COR-L47 (cell line): ENCODE results near the gene PAM16.
"Not testable (repeated sequence)": the region's sequence is repeated elsewhere in the genome, so short reads cannot be mapped to it uniquely, and the experiment has no call there.

Experiments used
- DNase-seq: peaks from one replicate; lab custom pipeline; 2025; lab: John Stamatoyannopoulos, UW

Gene PAM16

DNA sequence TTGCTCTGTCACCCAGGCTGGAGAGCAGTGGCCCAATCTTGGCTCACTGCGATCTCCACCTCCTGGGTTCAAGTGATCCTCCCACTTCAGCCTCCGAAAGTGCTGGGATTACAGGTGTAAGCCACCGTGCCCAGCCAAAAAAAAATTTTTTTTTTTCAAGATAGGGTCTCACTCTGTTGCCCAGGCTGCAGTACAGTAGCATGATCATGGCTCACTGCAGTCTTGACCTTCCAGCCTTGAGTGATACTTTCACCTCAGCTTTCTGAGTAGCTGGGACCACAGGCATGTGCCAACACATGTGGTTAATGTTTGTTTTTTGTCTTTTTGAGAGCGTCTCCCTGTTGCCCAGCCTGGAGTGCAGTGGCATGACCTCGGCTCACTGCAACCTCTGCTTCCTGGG, 1.7 kb upstream of the PAM16 start:
- no peak for DNase-seq

DNA sequence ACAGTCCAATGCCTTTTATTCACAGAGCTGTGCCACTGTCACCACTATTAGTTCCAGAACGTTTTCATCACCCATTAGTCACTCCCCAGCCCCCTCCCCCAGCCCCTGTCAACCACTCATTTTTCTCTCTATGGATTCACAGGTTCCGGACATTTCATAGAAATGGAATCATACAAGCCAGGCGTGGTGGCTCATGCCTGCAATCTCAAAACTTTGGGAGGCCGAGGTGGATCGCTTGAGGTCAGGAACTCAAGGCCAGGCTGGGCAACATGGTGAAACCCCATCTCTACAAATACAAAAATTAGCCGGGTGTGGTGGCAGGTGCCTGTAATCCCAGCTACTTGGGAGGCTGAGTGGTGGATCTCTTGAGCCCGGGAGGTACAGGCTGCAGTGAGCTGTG, 759 bp upstream of the PAM16 start:
- DNase-seq = no peak

DNA sequence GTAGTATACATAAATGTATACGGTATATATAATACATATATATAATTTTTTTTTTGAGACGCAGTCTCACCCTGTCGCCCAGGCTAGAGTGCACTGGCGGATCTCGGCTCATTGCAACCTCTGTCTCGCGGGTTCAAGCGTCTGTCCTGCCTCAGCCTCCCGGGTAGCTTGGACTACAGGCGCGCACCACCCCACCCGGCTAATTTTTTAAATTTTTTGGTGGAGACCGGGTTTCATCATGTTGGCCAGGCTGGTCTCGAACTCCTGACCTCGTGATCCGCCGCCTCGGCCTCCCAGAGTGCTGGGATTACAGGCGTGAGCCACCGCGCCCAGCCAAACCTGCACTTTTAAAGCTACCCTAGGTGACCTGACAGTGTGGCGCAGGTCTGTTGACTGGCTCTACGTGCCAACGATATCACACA, 745 bp downstream of the PAM16 start:
- DNase-seq = no peak

DNA sequence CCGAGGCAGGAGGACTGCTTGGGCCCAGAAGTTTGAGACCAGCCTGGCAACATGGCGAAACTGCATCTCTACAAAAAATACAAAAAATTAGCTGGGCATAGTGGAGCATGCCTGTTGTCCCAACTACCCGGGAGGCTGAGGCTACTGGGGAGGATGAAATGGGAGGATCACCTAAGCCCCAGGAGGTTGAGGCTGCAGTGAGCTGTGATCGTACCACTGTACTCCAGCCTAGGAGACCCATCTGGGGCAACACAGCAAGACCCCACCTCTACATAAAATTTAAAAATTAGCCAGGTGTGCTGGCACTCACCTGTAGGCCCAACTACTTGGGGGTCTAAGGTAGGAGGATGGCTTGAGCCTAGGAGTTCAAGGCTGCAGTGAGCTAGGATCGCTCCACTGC, 1.8 kb downstream of the PAM16 start:
- no peak for DNase-seq

DNA sequence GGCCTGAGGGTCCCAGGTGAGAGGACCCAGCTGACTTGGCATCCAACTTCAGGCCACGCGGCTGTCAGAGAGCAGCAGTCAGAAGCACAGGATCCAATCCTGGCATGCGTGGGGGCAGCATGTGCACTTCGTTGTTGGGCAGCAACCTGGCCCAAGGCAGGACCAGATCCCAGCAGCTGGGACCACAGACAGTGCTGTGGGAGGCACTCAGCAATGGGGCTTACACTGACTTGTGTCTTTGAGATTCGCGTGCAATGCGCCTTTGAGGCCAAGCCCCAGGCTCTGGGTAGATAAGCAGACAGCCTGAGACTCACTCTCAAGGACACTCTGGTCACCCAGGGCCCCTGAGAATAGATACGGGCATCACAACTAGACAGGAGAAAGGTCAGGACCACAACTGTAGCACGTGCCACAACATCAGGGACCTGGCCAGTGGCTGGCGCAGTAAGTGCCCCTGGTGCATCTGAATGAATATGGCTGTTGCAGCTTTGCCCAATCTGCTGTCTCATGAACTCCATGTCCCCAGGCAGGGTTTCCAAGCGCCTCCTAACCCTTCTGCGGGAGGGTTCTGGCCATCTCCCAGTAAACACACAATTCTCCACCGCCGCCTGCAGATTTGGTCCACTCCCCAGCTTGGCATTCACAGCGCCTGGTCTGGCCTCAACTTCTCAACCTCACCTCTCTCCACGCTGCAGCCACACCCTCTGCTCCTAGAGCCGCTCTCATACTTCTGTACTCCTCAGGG, 3.2 kb downstream of the PAM16 start:
- no peak for DNase-seq

DNA sequence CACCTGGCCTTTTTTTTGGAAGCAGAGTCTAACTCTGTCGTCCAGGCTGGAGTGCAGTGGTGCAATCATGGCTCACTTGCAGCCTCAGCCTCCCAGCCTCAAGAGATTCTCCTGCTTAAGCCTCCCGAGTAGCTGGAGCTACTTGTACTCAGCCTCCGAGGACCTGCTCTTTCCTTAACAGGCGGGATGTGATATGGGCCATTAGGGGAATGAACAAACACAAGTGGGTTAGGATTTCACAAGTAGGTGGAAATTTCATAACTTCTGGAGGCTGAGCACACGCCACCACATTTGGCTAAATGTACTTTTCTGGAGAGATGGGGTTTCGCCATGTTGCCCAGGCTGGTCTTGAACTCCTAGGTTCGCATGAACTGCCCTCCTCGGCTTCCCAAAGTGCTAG, 4.1 kb downstream of the PAM16 start:
- no peak for DNase-seq

DNA sequence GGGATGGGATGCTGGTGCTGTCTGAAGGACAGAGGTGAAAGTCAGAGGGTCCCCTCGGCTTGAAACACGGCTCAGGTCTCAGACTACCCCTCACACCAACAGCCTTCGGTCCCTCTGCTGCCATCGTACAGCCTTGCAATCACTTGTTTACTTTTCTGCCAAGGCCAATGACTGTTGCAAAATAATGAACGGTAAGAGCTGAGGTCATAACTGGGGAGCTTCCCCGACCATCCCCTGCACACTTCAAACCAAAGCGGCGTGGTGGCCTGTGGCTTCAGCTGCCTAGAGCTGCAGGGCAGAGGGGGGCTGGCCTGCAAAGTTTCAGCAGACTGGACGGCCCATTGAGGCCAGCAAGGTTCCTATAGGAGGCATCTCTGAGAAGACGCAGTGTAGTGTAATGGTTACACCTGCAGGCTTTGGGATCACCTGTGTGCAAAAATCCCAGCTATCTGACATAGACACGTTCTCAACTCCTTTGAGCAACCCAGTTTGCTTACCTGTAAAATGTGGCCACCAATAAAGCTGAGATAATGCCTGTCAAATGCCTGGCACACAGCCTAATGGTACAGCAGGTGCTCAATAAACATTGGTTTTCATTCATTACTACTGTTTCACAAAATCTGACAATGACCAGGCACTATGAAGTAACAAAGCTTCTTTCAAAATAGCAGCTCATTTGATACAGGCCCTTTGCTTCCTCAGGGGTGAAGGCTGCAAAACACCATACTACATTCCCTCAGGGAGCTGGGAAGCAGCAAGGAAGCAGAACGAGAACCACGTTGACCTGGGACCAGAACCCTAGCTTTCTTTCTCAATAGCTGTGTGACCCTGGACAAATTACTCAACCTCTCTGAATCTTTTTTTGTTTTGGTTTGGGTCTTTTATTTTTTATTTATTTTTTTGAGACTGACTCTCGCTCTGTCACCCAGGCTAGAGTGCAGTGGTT, 5.0 kb downstream of the PAM16 start:
- DNase-seq = peak; percentile 34

DNA sequence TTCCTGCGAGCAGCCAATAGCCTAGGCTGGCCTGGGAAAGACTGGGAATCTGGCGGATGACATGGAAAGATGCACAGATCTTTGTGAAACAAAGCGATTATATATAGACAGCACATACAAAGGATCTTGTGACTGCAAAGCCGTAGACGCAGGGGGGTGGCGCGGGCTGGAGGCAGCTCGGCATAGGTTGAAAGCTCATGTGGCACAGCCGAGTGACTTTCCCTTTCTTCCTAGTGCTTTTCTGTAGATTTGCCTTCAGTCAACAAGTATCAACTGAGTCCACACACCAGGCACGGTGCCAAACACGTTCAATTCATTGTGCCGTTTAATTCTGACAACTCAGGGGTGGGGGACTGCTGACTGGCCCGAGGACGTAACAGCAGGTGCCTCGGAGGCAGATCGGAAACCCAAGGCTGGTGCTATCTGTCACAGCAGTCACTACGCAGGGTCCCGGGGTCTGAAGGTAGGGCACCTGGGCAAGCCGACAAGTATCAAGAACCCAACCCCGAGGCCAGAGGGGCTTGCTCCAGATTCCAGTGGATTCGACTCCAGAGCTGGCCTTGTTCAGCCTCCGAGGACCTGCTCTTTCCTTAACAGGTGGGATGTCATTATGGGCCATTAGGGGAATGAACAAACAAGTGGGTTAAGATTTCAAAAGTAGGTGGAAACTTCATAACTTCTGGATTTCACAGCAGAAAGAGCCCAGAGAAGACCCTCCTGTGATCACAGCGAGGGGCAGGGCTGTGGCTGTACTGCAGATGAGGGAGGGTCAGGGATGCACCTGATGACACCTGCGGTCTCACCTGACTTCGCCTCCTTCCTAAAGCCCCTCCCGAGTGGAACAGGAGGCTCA, 5.9 kb downstream of the PAM16 start:
- DNase-seq = peak; percentile 86

DNA sequence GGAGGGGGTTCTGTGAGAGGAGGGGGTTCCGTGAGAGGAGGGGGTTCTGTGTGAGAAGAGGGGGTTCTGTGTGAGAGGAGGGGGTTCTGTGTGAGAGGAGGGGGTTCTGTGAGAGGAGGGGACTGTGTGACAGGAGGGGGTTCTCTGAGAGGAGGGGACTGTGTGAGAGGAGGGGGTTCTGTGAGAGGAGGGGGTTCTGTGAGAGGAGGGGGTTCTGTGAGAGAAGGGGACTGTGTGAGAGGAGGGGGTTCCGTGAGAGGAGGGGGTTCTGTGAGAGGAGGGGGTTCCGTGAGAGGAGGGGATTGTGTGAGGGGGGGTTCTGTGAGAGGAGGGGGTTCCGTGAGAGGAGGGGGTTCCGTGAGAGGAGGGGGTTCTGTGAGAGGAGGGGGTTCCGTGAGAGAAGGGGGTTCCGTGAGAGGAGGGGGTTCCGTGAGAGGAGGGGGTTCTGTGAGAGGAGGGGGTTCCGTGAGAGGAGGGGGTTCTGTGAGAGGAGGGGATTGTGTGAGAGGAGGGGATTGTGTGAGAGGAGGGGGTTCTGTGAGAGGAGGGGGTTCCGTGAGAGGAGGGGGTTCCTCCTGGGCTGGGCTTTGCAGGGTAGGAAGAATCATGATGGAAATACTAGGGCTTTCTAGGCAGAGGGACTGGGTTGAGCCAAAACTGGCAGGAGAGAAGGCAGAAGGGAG, 6.7 kb downstream of the PAM16 start:
- DNase-seq = not testable (repeated sequence)

DNA sequence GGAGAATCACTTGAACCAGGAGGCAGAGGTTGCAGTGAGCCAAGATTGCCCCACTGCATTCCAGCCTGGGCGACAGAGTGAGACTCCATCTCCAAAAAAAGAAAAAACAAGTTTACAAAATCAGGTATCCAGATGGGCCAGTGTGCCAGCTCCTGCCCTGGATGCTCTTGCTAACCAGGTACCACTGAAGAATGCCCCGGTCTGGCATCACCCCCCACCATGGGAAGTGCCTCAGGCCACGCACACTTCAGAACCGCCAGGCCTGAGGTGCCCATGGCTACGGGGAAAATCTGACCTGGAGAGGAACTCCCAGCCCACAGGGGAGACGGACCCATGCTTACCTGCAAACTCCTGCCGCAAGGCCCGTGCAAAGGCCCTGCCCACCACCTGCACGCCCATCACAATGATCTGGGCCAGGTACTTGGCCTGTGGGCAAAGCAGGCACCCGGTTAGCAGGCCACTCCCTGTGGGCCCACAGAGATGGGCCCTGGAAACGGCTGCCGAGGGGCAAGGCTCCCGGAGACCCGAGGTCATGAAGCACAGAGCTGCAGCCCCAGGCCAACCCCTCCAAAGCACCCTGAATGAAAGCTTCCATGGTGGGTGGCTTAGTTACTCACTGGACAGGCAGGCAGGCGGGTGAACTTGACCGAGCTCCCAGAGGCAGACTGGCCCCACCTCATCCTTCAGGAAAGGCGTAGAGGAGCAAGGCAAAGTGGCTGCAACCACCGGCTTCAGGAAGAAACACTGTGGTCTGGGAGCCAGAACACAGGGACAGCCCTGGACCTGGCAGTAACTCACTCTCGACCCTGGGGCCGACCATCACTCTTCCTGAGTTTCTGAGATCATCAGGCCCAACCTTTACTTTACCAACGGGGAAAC, 8.0 kb downstream of the PAM16 start:
- no peak for DNase-seq

DNA sequence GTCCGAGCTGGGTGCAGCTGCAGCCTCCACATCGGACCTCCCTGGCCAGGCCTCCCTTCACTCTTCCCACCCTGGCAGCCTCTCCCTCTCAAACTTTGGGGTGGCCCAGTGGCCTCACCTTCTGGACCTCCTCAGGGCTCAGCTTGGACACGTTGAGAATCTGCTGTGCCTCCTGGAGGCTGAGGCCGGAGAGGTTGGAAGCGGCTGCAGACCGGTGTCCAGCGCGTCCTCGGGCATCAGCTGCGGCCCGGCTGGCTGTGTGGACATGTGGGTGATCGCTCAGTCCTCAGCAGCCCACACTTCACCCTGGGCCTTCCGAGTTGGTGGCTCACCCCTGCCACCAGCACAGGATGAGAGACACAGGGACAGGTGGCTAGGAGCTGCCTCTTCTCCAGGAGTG, 9.9 kb downstream of the PAM16 start:
- no peak for DNase-seq

DNA sequence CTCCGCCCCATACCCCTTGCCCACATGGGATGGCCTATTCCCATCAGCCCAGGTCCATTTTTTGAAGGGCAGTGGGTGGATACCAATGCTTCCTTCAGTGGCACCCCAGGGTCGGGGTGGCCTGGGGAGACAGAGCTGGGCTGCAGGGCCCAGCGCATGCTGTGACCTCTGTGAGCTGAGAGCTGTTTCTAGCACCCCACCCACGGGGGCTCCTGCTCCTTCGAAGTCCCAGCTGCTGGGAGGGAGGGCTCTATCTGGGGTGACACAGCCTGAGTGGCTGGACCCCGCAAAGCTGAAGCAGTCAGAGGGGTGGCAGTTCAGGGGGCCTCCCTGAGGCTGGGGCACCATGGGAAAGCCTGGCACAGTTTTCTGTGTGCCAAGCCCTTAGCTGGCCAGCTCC, 10.7 kb downstream of the PAM16 start:
- DNase-seq = no peak

DNA sequence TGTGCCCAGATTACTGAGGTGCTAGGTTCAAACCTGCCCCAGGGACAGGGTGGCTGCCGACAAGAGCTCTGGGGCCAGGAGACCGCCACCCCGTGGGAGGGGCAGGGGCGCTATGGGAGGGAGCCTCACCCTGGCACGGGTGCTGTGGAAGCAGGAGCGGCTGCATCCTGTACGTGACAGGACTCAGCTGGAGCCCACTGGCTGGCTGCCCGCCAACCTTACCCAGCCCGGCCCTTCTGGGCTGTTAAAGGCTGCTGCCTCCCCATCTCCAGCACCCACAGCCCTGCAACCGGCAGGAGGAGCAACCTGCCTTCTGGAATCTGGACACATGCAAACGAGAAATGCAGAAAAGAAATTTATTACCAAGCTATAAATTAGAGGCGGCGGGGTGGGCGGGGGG, 11.2 kb downstream of the PAM16 start:
- DNase-seq = peak; percentile 94

DNA sequence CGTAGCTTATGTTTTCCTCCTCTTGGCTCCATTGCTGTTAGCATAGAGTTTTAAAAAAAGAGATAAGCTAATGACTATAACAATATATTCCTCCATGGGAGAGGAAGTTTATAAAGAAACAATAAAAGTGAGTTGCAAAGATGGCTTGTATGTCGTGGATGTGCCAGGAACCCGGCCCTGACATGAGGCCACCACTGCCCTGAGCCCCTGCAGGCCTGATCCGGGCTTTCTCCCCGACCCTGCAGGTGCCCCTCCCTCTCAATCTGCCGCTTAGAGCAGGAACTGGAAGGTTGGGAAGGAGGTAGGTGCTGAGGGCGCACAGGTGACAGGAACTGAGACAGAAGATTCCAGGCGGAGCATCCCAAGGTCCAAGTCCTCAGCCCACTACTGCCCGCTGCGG, 11.7 kb downstream of the PAM16 start:
- no peak for DNase-seq

DNA sequence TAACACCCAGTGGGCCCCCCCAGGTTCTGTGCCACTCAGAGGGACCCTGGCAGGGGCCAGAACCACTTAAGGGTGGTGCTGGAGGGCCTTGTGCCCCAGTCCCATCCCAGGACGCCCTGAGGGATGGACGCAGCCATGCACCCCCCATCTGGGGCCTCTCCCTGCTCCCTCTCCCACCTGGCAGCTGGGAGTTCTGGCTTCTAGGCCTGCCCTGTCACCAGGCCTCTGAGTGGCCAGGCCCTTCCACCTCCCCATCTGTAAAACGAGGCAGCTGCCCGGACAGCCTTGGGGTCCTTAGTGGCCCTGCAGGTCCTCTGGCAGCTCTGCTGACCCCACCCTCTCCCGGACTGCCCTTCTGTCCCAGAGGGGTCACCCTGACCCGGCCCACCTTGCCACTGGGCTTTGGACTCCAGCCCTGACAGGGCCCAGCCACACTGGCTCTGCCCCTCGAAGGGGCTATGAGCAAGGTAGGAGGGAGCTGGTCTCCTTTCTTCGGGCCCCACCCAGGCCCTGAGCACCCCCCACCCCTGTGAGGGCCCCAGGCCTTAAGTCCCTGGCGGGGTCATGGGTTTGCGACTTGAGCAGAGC, 12.3 kb downstream of the PAM16 start:
- no peak for DNase-seq

DNA sequence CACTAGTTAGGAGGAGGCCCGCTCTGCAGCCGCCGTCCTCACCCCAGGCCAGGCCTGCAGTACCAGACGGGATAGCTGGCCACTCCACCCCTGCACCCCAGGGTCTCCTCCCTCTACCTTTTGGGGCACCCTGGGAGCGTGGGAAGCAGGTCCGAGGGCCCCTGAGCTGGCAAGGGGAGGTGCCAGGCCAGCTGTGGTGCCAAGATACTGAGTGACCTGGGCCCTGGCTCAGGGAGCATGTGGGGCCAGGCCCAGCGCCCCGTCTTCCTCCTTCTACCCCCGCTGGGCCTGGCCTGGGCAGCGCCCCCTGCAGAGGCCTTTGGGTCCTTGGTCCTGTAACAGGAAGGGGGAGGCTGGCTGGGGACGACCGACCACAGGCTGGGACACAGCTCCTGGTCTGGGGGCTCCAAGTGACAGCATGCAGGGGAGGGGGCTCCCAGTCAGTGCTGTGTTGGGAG, 13.0 kb downstream of the PAM16 start:
- DNase-seq = no peak

DNA sequence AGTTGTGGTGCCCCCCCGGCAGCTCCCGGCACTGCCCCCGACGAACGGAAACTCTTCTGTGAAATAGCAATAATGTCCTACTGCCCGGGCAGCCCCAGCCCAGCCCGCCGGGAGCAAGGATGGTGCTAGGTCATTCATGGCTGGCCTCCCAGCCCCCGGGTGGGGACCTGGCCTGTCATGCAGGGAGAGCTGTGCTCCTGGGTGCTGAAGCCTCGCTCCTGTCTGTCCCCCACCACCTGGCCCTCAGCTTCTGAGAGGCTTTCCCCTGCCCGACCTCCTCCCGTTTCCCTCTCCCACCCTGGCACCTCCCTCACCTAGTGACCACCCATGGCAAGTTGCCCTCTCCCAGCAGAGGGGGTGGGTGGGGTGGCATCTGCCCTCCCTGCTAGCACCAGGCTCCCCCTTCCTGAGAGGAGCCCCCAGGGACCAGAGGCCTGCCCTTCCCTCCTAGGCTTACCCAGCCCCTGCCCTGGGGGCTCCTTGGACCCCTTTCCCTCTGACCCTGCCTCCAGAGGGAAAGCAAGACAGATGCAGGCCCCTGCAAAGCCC, 13.5 kb downstream of the PAM16 start:
- DNase-seq = no peak

DNA sequence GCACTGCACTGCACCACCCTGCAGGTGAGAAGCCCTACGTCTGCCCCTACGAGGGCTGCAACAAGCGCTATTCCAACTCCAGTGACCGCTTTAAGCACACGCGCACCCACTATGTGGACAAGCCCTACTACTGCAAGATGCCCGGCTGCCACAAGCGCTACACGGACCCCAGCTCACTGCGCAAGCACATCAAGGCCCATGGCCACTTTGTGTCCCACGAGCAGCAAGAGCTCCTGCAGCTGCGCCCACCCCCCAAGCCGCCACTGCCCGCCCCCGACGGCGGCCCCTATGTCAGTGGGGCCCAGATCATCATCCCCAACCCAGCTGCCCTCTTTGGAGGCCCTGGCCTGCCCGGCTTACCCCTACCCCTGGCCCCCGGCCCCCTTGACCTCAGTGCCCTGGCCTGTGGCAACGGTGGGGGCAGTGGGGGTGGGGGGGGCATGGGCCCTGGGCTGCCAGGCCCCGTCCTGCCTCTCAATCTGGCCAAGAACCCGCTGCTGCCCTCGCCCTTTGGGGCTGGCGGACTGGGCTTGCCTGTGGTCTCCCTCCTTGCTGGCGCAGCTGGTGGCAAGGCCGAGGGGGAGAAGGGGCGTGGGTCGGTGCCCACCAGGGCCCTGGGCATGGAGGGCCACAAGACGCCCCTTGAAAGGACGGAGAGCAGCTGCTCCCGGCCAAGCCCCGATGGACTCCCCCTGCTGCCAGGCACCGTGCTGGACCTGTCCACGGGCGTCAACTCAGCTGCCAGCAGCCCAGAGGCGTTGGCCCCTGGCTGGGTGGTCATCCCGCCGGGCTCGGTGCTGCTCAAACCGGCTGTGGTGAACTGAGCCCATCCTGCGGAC, 14.2 kb downstream of the PAM16 start:
- no peak for DNase-seq
